ENCODE results near the gene FAM110C. TPM values are rescaled to one million over a fixed set of nuclear protein-coding genes. Genes with fewer than 3 reads are reported as not detected.
"Not testable (repeated sequence)": the region's sequence is repeated elsewhere in the genome, so short reads cannot be mapped to it uniquely, and the experiment has no call there.

FAM110C gene
- total and polyA plus RNA-seq, 8 donors = 3.4 to 16.8 (median 11.2) TPM; not detected in 1

DNA sequence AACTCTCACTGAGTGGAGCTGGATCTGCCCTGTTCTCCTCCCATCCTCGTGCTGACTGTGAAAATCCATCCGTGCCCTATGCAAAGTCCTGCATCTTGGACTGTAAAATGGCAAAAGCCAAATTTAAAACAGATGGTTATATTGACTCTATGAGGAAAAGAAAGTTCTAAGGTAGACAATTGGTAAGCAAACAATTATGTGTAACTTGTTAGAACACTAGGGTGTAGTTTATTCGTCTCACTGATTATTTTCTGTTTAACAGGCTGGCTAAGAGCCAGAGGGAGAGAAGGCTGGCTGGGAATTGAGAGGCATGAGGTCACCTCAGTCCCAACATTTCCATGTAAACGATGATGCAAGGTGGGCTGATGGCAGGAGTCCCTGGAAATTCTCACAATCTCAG is 26.0 kb downstream of the FAM110C start:
- WGBS, 5 donors = 15 to 27% (median 19%) methylated on average over 4 of the region's 4 CpGs
- H3K27me3 ChIP-seq; intact Hi-C loops (cut with DNase I; ENCODE audit: low total_unique reads); H3K36me3 ChIP-seq; H3K9me3 ChIP-seq; H3K4me3 ChIP-seq: not testable (repeated sequence)
- peak in 2 of 3 donors; percentile 14 to 53 for TF ChIP-seq POLR2AphosphoS5 (IDR thresholded peaks at IDR 0.05)
- Histone ChIP-seq H3K27ac (peak overlapping the region; percentile 19 to 61 (median 34)), H3K4me1 (peaks cover 20 to 37% (median 31%) of the 10 kb centered on the region in 4 donors)
- DNase-seq = peak; percentile 71

DNA sequence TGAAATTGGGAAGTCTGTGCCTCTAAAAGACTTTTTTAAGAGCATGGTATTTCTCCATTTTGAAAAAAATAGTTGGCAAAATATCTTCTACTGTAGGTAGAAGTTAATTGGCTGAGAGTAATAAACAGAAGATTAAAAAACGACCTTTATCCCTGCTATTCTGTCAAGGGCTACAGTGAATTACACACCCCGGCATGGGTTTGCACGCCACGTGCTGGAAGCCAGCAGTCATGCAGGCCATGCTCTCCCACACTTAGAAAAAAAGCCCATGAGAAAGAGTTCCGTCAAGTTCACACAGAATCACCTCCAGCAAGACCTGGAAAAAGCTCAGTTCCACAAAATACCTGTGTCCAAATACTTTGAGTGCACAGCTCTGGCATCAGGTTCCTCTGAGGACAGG is 26.8 kb downstream of the FAM110C start:
- TF ChIP-seq POLR2AphosphoS5 (IDR thresholded peaks at IDR 0.05) (no peak), EP300 (IDR thresholded peaks at IDR 0.05) (no peak), POLR2A (IDR thresholded peaks at IDR 0.05) (no peak)
- TF ChIP-seq, protein P1, sequence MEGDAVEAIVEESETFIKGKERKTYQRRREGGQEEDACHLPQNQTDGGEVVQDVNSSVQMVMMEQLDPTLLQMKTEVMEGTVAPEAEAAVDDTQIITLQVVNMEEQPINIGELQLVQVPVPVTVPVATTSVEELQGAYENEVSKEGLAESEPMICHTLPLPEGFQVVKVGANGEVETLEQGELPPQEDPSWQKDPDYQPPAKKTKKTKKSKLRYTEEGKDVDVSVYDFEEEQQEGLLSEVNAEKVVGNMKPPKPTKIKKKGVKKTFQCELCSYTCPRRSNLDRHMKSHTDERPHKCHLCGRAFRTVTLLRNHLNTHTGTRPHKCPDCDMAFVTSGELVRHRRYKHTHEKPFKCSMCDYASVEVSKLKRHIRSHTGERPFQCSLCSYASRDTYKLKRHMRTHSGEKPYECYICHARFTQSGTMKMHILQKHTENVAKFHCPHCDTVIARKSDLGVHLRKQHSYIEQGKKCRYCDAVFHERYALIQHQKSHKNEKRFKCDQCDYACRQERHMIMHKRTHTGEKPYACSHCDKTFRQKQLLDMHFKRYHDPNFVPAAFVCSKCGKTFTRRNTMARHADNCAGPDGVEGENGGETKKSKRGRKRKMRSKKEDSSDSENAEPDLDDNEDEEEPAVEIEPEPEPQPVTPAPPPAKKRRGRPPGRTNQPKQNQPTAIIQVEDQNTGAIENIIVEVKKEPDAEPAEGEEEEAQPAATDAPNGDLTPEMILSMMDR (IDR thresholded peaks at IDR 0.05) = no peak
- Histone ChIP-seq H3K9me3 (no peaks in the 10 kb centered on the region), H3K4me1 (peaks cover 20 to 35% (median 29%) of the 10 kb centered on the region in 4 donors), H3K27me3 (peaks cover 0 to 5% (median 0%) of the 10 kb centered on the region in 3 donors), H3K27ac (peak overlapping the region in 4 of 5 donors; percentile 19 to 61 (median 28)), H3K36me3 (no peaks in the 10 kb centered on the region), H3K4me3 (no peak overlapping the region)
- peak in 1 of 2 donors; percentile 50 for DNase-seq
- 25 to 45% (median 31%) methylated on average over 5 of the region's 5 CpGs for WGBS, 5 donors
- intact Hi-C loops (cut with DNase I; ENCODE audit: low total_unique reads) = no loop called here

DNA sequence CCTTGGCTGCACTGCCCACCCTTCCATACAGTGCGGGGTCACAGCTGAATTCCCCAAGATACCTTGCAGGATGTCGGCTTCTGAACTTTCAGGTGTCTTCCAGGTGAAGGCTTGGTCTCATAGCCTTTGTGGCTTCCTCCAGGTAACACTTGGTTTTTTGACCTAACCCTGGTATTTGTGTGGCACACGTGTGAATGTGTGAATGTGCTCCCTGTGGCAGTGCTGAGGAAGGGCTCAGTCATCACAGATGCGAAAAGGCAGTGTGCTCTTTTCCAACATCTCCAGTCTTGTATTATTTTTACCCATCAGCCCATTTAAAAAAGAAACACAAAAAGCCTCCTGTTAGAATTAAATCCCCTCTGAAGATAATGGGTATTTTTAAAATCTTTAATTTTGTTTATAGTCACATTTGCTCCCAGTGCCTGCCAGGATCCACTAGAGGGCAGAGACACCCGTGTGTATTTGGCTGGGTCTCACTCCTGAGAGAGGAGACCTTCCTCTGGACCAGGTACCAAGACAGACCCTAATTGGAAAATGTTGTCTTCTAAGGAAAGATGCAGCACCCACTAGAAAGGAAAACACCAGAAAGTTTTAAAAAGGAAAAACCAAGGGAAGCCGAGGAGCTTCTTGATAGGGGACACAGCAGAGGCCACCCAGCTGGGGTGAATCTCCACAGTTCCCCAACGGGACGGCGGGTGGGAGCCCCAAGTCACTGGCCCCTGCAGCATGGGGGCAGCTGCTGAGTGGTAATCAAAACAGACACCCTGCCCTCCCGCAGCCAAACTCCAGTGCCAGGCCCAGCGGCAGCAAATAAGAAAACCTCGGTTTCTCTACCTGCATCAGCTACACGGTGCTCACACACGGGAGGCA is 27.7 kb downstream of the FAM110C start:
- Histone ChIP-seq H3K9me3 (no peaks in the 10 kb centered on the region), H3K27ac (no peak overlapping the region), H3K4me3 (no peak overlapping the region), H3K4me1 (peaks cover 16 to 26% (median 22%) of the 10 kb centered on the region in 4 donors), H3K27me3 (peaks cover 0 to 5% (median 0%) of the 10 kb centered on the region in 3 donors), H3K36me3 (no peaks in the 10 kb centered on the region)
- WGBS, 5 donors = 57 to 77% (median 69%) methylated on average over 14 of the region's 14 CpGs
- intact Hi-C loops (cut with DNase I; ENCODE audit: low total_unique reads) = no loop called here
- TF ChIP-seq, protein P1 (IDR thresholded peaks at IDR 0.05) = peak in 5 of 7 experiments; percentile 20 to 60 (median 48)
- no peak for TF ChIP-seq POLR2AphosphoS5 (IDR thresholded peaks at IDR 0.05)
- DNase-seq = no peak

DNA sequence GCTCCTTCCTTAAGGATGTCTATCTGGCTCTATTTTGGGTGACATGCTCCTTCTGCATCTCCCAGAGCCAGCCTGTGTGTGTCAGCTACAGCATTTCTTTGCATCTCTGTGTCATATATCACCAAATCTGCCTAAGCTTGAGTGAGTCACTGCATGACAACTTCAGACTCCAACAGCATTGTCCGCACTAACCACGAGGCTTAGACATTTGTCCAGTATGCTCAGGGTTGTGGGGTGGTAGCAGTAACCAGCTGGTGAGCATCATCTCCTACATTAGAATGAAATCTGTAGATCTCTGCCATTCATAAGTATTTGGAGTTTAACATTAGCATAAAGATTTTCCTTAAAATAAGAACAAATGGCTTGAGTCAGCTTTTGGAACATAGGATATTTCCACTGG is 30.4 kb downstream of the FAM110C start:
- H3K36me3 ChIP-seq; H3K27me3 ChIP-seq; H3K27ac ChIP-seq; H3K4me3 ChIP-seq; DNase-seq; intact Hi-C loops (cut with DNase I; ENCODE audit: low total_unique reads); H3K9me3 ChIP-seq: not testable (repeated sequence)
- peaks cover 10 to 19% (median 16%) of the 10 kb centered on the region in 4 donors for H3K4me1 ChIP-seq
- 62 to 84% (median 78%) methylated on average over 2 of the region's 2 CpGs for WGBS, 5 donors

DNA sequence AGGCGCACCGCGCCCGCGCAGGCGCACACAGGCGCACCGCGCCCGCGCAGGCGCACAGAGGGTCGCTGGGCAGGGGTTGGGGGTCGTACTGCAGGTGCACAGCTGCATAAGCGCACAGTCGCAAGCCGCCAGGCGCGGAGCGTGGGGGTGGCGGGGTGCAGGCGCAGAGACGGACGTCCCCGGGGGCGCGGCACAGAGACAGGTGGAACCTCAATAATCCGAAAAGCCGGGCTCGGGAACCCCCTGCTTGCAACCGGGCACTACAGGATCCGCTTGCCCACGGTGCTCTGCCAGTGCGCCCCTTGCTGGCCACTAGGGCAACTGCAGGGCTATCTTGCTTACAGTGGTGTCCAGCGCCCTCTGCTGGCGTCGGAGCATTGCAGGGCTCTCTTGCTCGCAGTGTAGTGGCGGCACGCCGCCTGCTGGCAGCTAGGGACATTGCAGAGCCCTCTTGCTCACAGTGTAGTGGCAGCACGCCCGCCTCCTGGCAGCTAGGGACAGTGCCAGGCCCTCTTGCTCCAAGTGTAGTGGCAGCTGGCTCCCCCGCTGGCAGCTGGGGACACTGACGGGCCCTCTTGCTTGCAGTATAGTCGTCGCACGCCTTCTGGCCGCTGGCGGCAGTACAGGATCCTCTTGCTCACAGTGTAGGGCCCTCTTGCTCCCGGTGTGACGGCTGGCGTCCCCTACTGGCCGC is 34.9 kb downstream of the FAM110C start:
- no peaks in the 10 kb centered on the region for H3K27me3 ChIP-seq
- DNase-seq = peak; percentile 59 to 66
- no peak overlapping the region for H3K27ac ChIP-seq
- H3K4me3 ChIP-seq = no peak overlapping the region
- H3K36me3 ChIP-seq = no peaks in the 10 kb centered on the region
- H3K9me3 ChIP-seq = peaks cover 0 to 10% (median 0%) of the 10 kb centered on the region in 4 donors
- intact Hi-C loops (cut with DNase I; ENCODE audit: low total_unique reads) = no loop called here
- TF ChIP-seq EP300 (IDR thresholded peaks at IDR 0.05) = no peak
- TF ChIP-seq, protein P1 (IDR thresholded peaks at IDR 0.05) = peak in 5 of 7 experiments; percentile 25 to 58 (median 40)
- no peaks in the 10 kb centered on the region for H3K4me1 ChIP-seq
- 55 to 74% (median 68%) methylated on average over 40 to 54 of the region's 54 CpGs for WGBS, 5 donors
